HepG2 (cell line): ENCODE measurements around the gene GPATCH2. TPM values are rescaled to one million over a fixed set of nuclear protein-coding genes. Genes with fewer than 3 reads are reported as not detected.

ENCODE experiments used
- ARID2 ChIP-seq: sonication (generic); formaldehyde crosslinking; IDR thresholded peaks from 2 replicates; pipeline ENCODE4 v1.8.1; 2022; ENCODE audit warnings: mild to moderate bottlenecking, missing genetic modification reagents, borderline replicate concordance
- HMG20A ChIP-seq: IDR thresholded peaks from 2 replicates; pipeline ENCODE4 v1.6.1; 2016; ENCODE audit warnings: borderline replicate concordance
- ISL2 ChIP-seq: sonication (generic); formaldehyde crosslinking; IDR thresholded peaks from 2 replicates; pipeline ENCODE4 v1.5.0; 2020; ENCODE audit warnings: missing genetic modification reagents
- KDM6A ChIP-seq: IDR thresholded peaks from 2 replicates; pipeline ENCODE4 v1.6.1; 2016; ENCODE audit warnings: low read depth
- MED1 ChIP-seq: sonication (generic); formaldehyde crosslinking; IDR thresholded peaks from 2 replicates; pipeline ENCODE4 v1.4.0; 2020; ENCODE audit warnings: missing genetic modification reagents
- MED8 ChIP-seq: sonication (generic); formaldehyde crosslinking; IDR thresholded peaks from 2 replicates; pipeline ENCODE4 v1.8.1; 2023; ENCODE audit warnings: mild to moderate bottlenecking, missing genetic modification reagents; ENCODE audit not compliant: insufficient replicate concordance
- MNT ChIP-seq: fragments of 450-650 bp; IDR thresholded peaks from 2 replicates; pipeline ENCODE4 v1.6.1; 2016
- NR2C2 ChIP-seq: sonication (generic); formaldehyde crosslinking; IDR thresholded peaks from 2 replicates; pipeline ENCODE4 v1.4.0; 2020; ENCODE audit warnings: missing genetic modification reagents, mild to moderate bottlenecking, moderate library complexity, borderline replicate concordance
- ONECUT2 ChIP-seq: sonication (generic); formaldehyde crosslinking; IDR thresholded peaks from 2 replicates; pipeline ENCODE4 v1.4.0; 2020; ENCODE audit warnings: missing genetic modification reagents
- POGZ ChIP-seq: sonication (generic); formaldehyde crosslinking; IDR thresholded peaks from 2 replicates; pipeline ENCODE4 v1.4.0; 2020; ENCODE audit warnings: mild to moderate bottlenecking, missing genetic modification reagents
- PRPF4 ChIP-seq: fragments of 200-400 bp; formaldehyde crosslinking; IDR thresholded peaks from 2 replicates; pipeline ENCODE4 v1.6.1; 2016; ENCODE audit warnings: low read length, low read depth; ENCODE audit not compliant: poor library complexity, severe bottlenecking
- SOX6 ChIP-seq, 2 experiments: fragments of 450-650 bp in 1 of 2; sonication (generic) in 1 of 2; formaldehyde crosslinking in 1 of 2; IDR thresholded peaks; 2 replicates each; pipeline versions ENCODE4 v1.4.0 to v1.6.1; 2017 to 2020; ENCODE audit warnings: antibody characterized with exemption in 1 of 2, mild to moderate bottlenecking in 1 of 2, missing genetic modification reagents in 1 of 2
- TEAD3 ChIP-seq: optimal IDR thresholded peaks from 2 replicates; pipeline ENCODE3; 2016; ENCODE audit warnings: borderline replicate concordance
- ZFAT ChIP-seq: sonication (generic); formaldehyde crosslinking; conservative IDR thresholded peaks from 2 replicates; pipeline ENCODE4 v1.8.1; 2023; ENCODE audit warnings: missing genetic modification reagents, inconsistent platforms
- ZIK1 ChIP-seq: sonication (generic); formaldehyde crosslinking; IDR thresholded peaks from 2 replicates; pipeline ENCODE4 v1.5.0; 2020; ENCODE audit warnings: mild to moderate bottlenecking, low read depth, missing genetic modification reagents, borderline replicate concordance
- ZNF543 ChIP-seq: sonication (generic); formaldehyde crosslinking; IDR thresholded peaks from 2 replicates; pipeline ENCODE4 v1.4.0; 2020; ENCODE audit warnings: mild to moderate bottlenecking, missing genetic modification reagents
- ZNF597 ChIP-seq: sonication (generic); formaldehyde crosslinking; IDR thresholded peaks from 2 replicates; pipeline ENCODE4 v1.5.0; 2020; ENCODE audit warnings: missing genetic modification reagents
- ZNF879 ChIP-seq: sonication (generic); formaldehyde crosslinking; IDR thresholded peaks from 2 replicates; pipeline ENCODE4 v1.8.1; 2023; ENCODE audit warnings: missing genetic modification reagents
- polyA plus RNA-seq, 8 experiments: library from polyadenylated mRNA; depleted of rRNA in 3 of 8; stranded (reverse) in 7 of 8; unstranded in 1 of 8; fragments of >200 nt; fragmentation: Illumina TruSeq in 4 of 8; extraction: Trizol in 4 of 8; gene quantifications; 2 replicates each; pipeline versions ENCODE4 v1.2.1 to v1.2.3, GENCODE V29; 2011 to 2016; ENCODE audit warnings: low read depth in 4 of 8, missing spikeins in 1 of 8, mixed read lengths in 1 of 8; ENCODE audit not compliant: insufficient read depth in 1 of 8
- total RNA-seq, 5 experiments: library from RNA; depleted of rRNA; stranded (reverse); fragments of >200 nt; fragmentation: Illumina TruSeq; extraction: Trizol; gene quantifications; 2 replicates each; pipeline ENCODE4 v1.2.3, GENCODE V29; 2016; ENCODE audit warnings: low read depth in 1 of 5
- TF ChIP-seq, protein P1 (sequence below): sonication (generic); formaldehyde crosslinking; IDR thresholded peaks from 2 replicates; pipeline ENCODE4 v1.9.0; 2021; ENCODE audit warnings: missing genetic modification reagents, borderline replicate concordance
- TF ChIP-seq, protein P2 (sequence below): IDR thresholded peaks from 2 replicates; pipeline ENCODE4 v1.6.1; 2016; ENCODE audit warnings: missing genetic modification reagents, missing compliant biosample characterization
- TF ChIP-seq, protein P3 (sequence below): sonication (generic); formaldehyde crosslinking; IDR thresholded peaks from 2 replicates; pipeline ENCODE4 v1.8.1; 2022; ENCODE audit warnings: low read depth, mild to moderate bottlenecking, missing genetic modification reagents

GPATCH2 gene
- total and polyA plus RNA-seq, 2 of the 13 experiments (the other 11 are each of a cell fraction or from before 2014, with no cell fraction given), result 3.5 to 15.7 TPM

GRCh38 chr1:217574265-217574949 is 56.5 kb downstream of the GPATCH2 start (continued):
- TF ChIP-seq ZNF597 (CRISPR knock-in tag), result no peak
- TF ChIP-seq ARID2 (CRISPR knock-in tag), result no peak
- TF ChIP-seq ZIK1 (CRISPR knock-in tag), result no peak
- TF ChIP-seq, protein P1, sequence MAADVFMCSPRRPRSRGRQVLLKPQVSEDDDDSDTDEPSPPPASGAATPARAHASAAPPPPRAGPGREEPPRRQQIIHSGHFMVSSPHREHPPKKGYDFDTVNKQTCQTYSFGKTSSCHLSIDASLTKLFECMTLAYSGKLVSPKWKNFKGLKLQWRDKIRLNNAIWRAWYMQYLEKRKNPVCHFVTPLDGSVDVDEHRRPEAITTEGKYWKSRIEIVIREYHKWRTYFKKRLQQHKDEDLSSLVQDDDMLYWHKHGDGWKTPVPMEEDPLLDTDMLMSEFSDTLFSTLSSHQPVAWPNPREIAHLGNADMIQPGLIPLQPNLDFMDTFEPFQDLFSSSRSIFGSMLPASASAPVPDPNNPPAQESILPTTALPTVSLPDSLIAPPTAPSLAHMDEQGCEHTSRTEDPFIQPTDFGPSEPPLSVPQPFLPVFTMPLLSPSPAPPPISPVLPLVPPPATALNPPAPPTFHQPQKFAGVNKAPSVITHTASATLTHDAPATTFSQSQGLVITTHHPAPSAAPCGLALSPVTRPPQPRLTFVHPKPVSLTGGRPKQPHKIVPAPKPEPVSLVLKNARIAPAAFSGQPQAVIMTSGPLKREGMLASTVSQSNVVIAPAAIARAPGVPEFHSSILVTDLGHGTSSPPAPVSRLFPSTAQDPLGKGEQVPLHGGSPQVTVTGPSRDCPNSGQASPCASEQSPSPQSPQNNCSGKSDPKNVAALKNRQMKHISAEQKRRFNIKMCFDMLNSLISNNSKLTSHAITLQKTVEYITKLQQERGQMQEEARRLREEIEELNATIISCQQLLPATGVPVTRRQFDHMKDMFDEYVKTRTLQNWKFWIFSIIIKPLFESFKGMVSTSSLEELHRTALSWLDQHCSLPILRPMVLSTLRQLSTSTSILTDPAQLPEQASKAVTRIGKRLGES (CRISPR knock-in tag), result no peak
- no peak for TF ChIP-seq HMG20A
- TF ChIP-seq MED1, result peak; percentile 43; the same call in 1 of the 2 replicates
- TF ChIP-seq POGZ (CRISPR knock-in tag), result peak; percentile 70
- TF ChIP-seq ZNF543 (CRISPR knock-in tag), result no peak
- TF ChIP-seq KDM6A, result peak; percentile 58
- TF ChIP-seq NR2C2, result no peak
- TF ChIP-seq PRPF4, result no peak
- TF ChIP-seq, protein P2, sequence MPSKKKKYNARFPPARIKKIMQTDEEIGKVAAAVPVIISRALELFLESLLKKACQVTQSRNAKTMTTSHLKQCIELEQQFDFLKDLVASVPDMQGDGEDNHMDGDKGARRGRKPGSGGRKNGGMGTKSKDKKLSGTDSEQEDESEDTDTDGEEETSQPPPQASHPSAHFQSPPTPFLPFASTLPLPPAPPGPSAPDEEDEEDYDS (CRISPR knock-in tag), result no peak
- TF ChIP-seq MNT, result no peak
- no peak for TF ChIP-seq SOX6 (IDR thresholded peaks at IDR 0.05)
- TF ChIP-seq SOX6 (CRISPR knock-in tag; IDR thresholded peaks at IDR 0.05), result peak; percentile 57; the same call in 1 of the 2 replicates
- TF ChIP-seq TEAD3 (CRISPR knock-in tag), result peak; percentile 38
- TF ChIP-seq ZNF879, result no peak
- peak; percentile 50; the same call in 1 of the 2 replicates for TF ChIP-seq ONECUT2
- TF ChIP-seq MED8, result no peak
- peak; percentile 68 for TF ChIP-seq ISL2 (CRISPR knock-in tag)
- TF ChIP-seq, protein P3, sequence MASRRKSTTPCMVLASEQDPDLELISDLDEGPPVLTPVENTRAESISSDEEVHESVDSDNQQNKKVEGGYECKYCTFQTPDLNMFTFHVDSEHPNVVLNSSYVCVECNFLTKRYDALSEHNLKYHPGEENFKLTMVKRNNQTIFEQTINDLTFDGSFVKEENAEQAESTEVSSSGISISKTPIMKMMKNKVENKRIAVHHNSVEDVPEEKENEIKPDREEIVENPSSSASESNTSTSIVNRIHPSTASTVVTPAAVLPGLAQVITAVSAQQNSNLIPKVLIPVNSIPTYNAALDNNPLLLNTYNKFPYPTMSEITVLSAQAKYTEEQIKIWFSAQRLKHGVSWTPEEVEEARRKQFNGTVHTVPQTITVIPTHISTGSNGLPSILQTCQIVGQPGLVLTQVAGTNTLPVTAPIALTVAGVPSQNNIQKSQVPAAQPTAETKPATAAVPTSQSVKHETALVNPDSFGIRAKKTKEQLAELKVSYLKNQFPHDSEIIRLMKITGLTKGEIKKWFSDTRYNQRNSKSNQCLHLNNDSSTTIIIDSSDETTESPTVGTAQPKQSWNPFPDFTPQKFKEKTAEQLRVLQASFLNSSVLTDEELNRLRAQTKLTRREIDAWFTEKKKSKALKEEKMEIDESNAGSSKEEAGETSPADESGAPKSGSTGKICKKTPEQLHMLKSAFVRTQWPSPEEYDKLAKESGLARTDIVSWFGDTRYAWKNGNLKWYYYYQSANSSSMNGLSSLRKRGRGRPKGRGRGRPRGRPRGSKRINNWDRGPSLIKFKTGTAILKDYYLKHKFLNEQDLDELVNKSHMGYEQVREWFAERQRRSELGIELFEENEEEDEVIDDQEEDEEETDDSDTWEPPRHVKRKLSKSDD, result no peak
- no peak for TF ChIP-seq ZFAT
